Right cardiac atrium (tissue), 5 donors: ENCODE data around the gene PLOD1. TPM values are rescaled to one million over a fixed set of nuclear protein-coding genes. Genes with fewer than 3 reads are reported as not detected.
"Not testable (repeated sequence)": the region's sequence is repeated elsewhere in the genome, so short reads cannot be mapped to it uniquely, and the experiment has no call there.

Experiments
- ATAC-seq, 2 donors: fragments of 200-7000 bp; cut with Tn5 transposase; one replicate each; pipeline versions ENCODE4 v1.8.0 to v1.9.1; 2020; ENCODE audit warnings: moderate library complexity in 2 of 2, mild to moderate bottlenecking in 1 of 2
- DNase-seq, 3 donors: peaks; one replicate each; pipeline ENCODE4 v3.0.0-alpha.2; 2020
- H3K27ac ChIP-seq: one replicate; pipeline ENCODE4 v1.5.1; 2013; ENCODE audit warnings: mild to moderate bottlenecking, low read length, control low read depth, moderate library complexity
- H3K27me3 ChIP-seq: one replicate; pipeline ENCODE4 v1.6.1; 2013; ENCODE audit not compliant: control insufficient read depth, insufficient read depth
- H3K4me1 ChIP-seq: one replicate; pipeline ENCODE4 v1.6.1; 2013; ENCODE audit warnings: low read length; ENCODE audit not compliant: control insufficient read depth, insufficient read depth
- H3K4me3 ChIP-seq: one replicate; pipeline ENCODE4 v1.5.1; 2013; ENCODE audit warnings: low read length, control low read depth
- H3K9me3 ChIP-seq: one replicate; pipeline ENCODE4 v1.6.1; 2013; ENCODE audit warnings: low read length; ENCODE audit not compliant: control insufficient read depth
- WGBS: extraction: QIAGEN DNeasy Blood & Tissue Kit; methylation state at CpG from one replicate; pipeline ENCODE4 v1.1.7; 2013; 5-methylcytosine and 5-hydroxymethylcytosine counted together
- intact Hi-C, 4 donors: fragments of 100-400 bp; cut with DNase I; formaldehyde crosslinking; loops; one replicate each; pipeline versions ENCODE4 v1.11.0 to v1.14.0; 2022 to 2023
- long read RNA-seq, 4 donors: library from polyadenylated mRNA; unstranded; transcript quantifications; one replicate each; pipeline ENCODE4 v2.0.0, GENCODE V29; 2020 to 2021
- polyA plus RNA-seq: library from polyadenylated mRNA; stranded (reverse); fragments of 200-250 nt; gene quantifications from one replicate; pipeline ENCODE4 v1.2.3, GENCODE V29; 2013
- total RNA-seq, 4 donors: library from RNA; stranded (reverse); fragmentation: NEBNext Ultra II Directional; extraction: Animal tissue kit (Norgen Biotek cat#: 25700); gene quantifications; one replicate each; pipeline ENCODE4 v1.2.1, GENCODE V29; 2021
- donor health status: healthy with polysubstance abuse.
- donor health status: DM: no; HTN: yes; CAD: no.
- donor health status: DM: no; HTN: no; CAD: no.
- donor health status: DM: no; HTN: yes; CAD: no; lungs with severe emphysema.
- donor health status: DM: yes; HTN: yes; CAD: no.

Gene PLOD1
- total RNA-seq = 10 to 100 TPM; 49.5 to 77.8 (median 63.1) TPM
- polyA plus RNA-seq = 51.0 TPM
- long read RNA-seq, donor 1, transcript PLOD1-201 (19 exons, 2,940 nt) = major isoform, 61 of 111 reads
- long read RNA-seq, donor 1, partial matches to known transcripts = 46 of 111 reads
- long read RNA-seq, donor 1, other reads (novel, unspliced or antisense) = 3 of 111 reads
- long read RNA-seq, donor 2, transcript PLOD1-201 (19 exons, 2,940 nt) = major isoform, 70 of 109 reads
- long read RNA-seq, donor 2, partial matches to known transcripts = 30 of 109 reads
- long read RNA-seq, donor 2, other reads (novel, unspliced or antisense) = 8 of 109 reads
- long read RNA-seq, donor 3, transcript PLOD1-201 (19 exons, 2,940 nt) = major isoform, 175 of 241 reads
- long read RNA-seq, donor 3, partial matches to known transcripts = 51 of 241 reads
- long read RNA-seq, donor 3, other reads (novel, unspliced or antisense) = 15 of 241 reads
- long read RNA-seq, donor 4, transcript PLOD1-201 (19 exons, 2,940 nt) = major isoform, 42 of 67 reads
- long read RNA-seq, donor 4, partial matches to known transcripts = 17 of 67 reads
- long read RNA-seq, donor 4, other reads (novel, unspliced or antisense) = 8 of 67 reads

- ATAC-seq (peak; percentile 95 to 97), DNase-seq (peak; percentile 92 to 98 (median 97))
- peak within 1 kb of the TSS; percentile 95 for H3K27ac ChIP-seq
- no peaks in the 10 kb centered on the region for H3K9me3 ChIP-seq
- under 1% methylated on average over 55 of the region's 55 CpGs for WGBS
- intact Hi-C loops = loop anchor here in 1 of 4 donors (2.0 kb wide), 1 partner anchor 26 kb away; no protein-coding TSS in a partner anchor
- no peaks in the 10 kb centered on the region for H3K27me3 ChIP-seq
- peaks cover 13% of the 10 kb centered on the region for H3K4me1 ChIP-seq
- H3K4me3 ChIP-seq = peak within 1 kb of the TSS; percentile 60
Observed at GRCh38 chr1:11934302-11935056, at the start of gene PLOD1. PLOD1 (plus strand) TSS chr1:11934717; CDS start chr1:11934780, 63 bp downstream.

GRCh38 chr1:11885916-11886315 is 48.6 kb upstream of the PLOD1 start:
- WGBS = 48% methylated on average over 6 of the region's 6 CpGs
- intact Hi-C loops = loop anchor here in 1 of 4 donors (10.0 kb wide), 1 partner anchor 231 kb away; the partner anchor contains the start of genes FBXO2 and FBXO44
- Histone ChIP-seq H3K27me3 (no peaks in the 10 kb centered on the region), H3K4me3 (no peak overlapping the region), H3K4me1 (peaks cover 24% of the 10 kb centered on the region), H3K27ac (peak overlapping the region; percentile 84), H3K9me3 (no peaks in the 10 kb centered on the region)
- ATAC-seq (peak; percentile 7 to 33), DNase-seq (peak in 2 of 3 donors; percentile 68 to 81)

GRCh38 chr1:11886986-11887665 is 47.4 kb upstream of the PLOD1 start:
- peak; percentile 79 to 82 for ATAC-seq
- intact Hi-C loops = loop anchor here in 1 of 4 donors (10.0 kb wide), 1 partner anchor 232 kb away; the partner anchor contains the start of genes FBXO2 and FBXO44
- WGBS = 50% methylated on average over 19 of the region's 19 CpGs
- DNase-seq = peak; percentile 81 to 91 (median 91)
- Histone ChIP-seq H3K4me3 (no peak overlapping the region), H3K4me1 (peaks cover 15% of the 10 kb centered on the region), H3K9me3 (no peaks in the 10 kb centered on the region), H3K27ac (peak overlapping the region; percentile 84), H3K27me3 (no peaks in the 10 kb centered on the region)

GRCh38 chr1:11887666-11888007 is 46.9 kb upstream of the PLOD1 start:
- 68% methylated on average over 7 of the region's 7 CpGs for WGBS
- Histone ChIP-seq H3K27ac (peak overlapping the region; percentile 53), H3K27me3 (no peaks in the 10 kb centered on the region), H3K4me3 (no peak overlapping the region), H3K9me3 (no peaks in the 10 kb centered on the region), H3K4me1 (peaks cover 13% of the 10 kb centered on the region)
- DNase-seq = no peak
- no peak for ATAC-seq
- intact Hi-C loops = loop anchor here in 1 of 4 donors (10.0 kb wide), 1 partner anchor 233 kb away; the partner anchor contains the start of genes FBXO2 and FBXO44

DNA sequence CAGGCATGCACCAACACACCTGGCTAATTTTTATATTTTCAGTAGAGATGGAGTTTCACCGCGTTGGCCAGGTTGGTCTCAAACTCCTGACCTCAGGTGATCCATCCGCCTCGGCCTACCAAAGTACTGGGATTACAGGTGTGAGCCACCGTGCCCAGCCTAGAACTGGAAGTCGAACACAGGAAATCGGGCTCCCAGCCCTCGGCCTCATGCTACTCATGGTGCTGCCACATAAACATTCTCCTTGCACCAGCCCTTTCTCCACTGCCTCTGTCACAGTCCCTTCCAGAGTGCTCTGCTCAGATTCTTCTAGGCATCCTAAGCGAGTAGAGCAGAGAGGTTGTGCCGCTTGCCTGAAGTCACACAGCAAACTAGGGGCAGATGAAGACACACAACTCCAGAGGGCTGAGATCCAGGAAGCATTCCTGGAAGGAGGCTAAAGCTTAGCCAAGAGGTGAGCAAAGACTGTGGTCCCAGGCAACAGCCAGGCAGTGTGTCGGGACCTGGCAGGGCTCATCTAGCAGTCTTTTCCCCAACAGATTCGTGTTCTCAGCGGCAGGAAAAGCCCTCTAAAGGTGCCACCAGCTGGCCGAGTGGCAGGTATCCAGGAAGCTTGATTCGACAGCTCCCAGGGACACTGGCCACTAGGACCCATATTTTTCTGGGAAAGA is 46.2 kb upstream of the PLOD1 start:
- H3K27ac ChIP-seq = peak overlapping the region; percentile 32
- intact Hi-C loops = loop anchor here in 1 of 4 donors (10.0 kb wide), 1 partner anchor 234 kb away; the partner anchor contains the start of genes FBXO2 and FBXO44
- ATAC-seq (no peak), DNase-seq (no peak)
- peaks cover 6% of the 10 kb centered on the region for H3K4me1 ChIP-seq
- H3K4me3 ChIP-seq = no peak overlapping the region
- no peaks in the 10 kb centered on the region for H3K27me3 ChIP-seq
- WGBS = 75% methylated on average over 15 of the region's 15 CpGs
- no peaks in the 10 kb centered on the region for H3K9me3 ChIP-seq

DNA sequence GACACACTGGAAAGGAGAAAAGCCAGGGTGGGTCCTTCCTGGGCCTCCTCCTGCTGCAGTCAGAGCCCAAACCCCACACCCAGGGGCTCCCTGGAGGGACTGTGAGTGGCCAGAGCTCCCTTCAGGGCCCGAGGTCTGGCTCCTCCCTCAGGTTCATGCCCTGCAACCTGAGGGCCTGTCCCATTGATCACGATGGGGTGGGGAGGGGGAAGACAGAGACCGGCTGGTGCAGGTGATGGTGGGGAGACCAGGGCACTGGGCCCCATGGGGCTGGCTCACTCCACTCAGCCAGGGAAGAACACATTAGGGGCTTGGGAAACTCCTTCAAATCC is 45.7 kb upstream of the PLOD1 start:
- intact Hi-C loops = loop anchor here in 1 of 4 donors (10.0 kb wide), 1 partner anchor 234 kb away; the partner anchor contains the start of genes FBXO2 and FBXO44
- H3K27me3 ChIP-seq = no peaks in the 10 kb centered on the region
- 59% methylated on average over 3 of the region's 3 CpGs for WGBS
- H3K4me1 ChIP-seq = peaks cover 6% of the 10 kb centered on the region
- no peak for ATAC-seq
- no peak overlapping the region for H3K27ac ChIP-seq
- H3K9me3 ChIP-seq = no peaks in the 10 kb centered on the region
- no peak for DNase-seq
- H3K4me3 ChIP-seq = no peak overlapping the region

- no peak for DNase-seq
- intact Hi-C loops = loop anchor here in 1 of 4 donors (5.0 kb wide), 1 partner anchor 54 kb away; no protein-coding TSS in a partner anchor
- Histone ChIP-seq H3K4me3 (no peak overlapping the region), H3K9me3 (no peaks in the 10 kb centered on the region), H3K4me1 (no peaks in the 10 kb centered on the region), H3K27ac (no peak overlapping the region), H3K27me3 (no peaks in the 10 kb centered on the region)
- no peak for ATAC-seq
- 81% methylated on average over 6 of the region's 6 CpGs for WGBS
Observed at GRCh38 chr1:11891433-11892186, 42.9 kb upstream of the PLOD1 start.

DNA sequence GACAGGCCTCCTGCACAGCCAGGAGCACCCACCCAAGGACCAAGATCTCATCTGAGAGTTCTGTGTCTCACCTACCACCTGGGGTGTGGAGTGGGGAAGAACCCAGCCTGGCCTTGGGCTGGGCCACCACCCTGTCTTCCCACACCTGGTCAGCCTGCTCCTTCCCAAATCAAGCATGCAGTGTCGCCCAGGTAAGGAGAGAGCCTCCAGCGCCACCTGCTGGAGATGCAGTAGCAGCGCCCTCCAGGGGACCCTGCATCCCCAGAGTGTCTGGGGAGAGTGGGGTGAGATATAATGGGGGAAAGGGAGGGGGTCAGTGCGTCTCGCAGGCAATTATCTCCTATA is 40.6 kb upstream of the PLOD1 start:
- DNase-seq (peak; percentile 60 to 85 (median 83)), ATAC-seq (peak; percentile 82)
- Histone ChIP-seq H3K27me3 (no peaks in the 10 kb centered on the region), H3K9me3 (no peaks in the 10 kb centered on the region), H3K4me3 (no peak overlapping the region), H3K27ac (no peak overlapping the region), H3K4me1 (no peaks in the 10 kb centered on the region)
- intact Hi-C loops = loop anchor here (1.0 to 5.0 kb wide), 3 partner anchors 55 to 57 kb away; no protein-coding TSS in a partner anchor
- 0% methylated on average over 5 of the region's 5 CpGs for WGBS

- H3K4me1 ChIP-seq, H3K9me3 ChIP-seq, DNase-seq, H3K4me3 ChIP-seq, ATAC-seq, H3K27ac ChIP-seq, H3K27me3 ChIP-seq: not testable (repeated sequence)
- intact Hi-C loops = loop anchor here (1.0 to 5.0 kb wide), 3 partner anchors 56 to 57 kb away; no protein-coding TSS in a partner anchor
- WGBS = 75% methylated on average over 1 of the region's 1 CpG
Observed at GRCh38 chr1:11894501-11894900, 40.0 kb upstream of the PLOD1 start.
